Stimulated activated CD4-positive, alpha-beta T cell treated with anti-CD3 and anti-CD28 coated beads, Interleukin-15, amount 100 ng/mL, for 1 hour (primary cell): ENCODE data around the gene PLEKHA7.
"Not testable (repeated sequence)": the region's sequence is repeated elsewhere in the genome, so short reads cannot be mapped to it uniquely, and the experiment has no call there.

ENCODE experiments used
- DNase-seq, 2 donors: peaks; one replicate each; pipeline ENCODE4 v3.0.0-alpha.2; 2020; ENCODE audit warnings: low read depth in 1 of 2, low spot score in 1 of 2

Gene PLEKHA7

GRCh38 chr11:17008099-17008498, 6.1 kb downstream of the PLEKHA7 start:
- no peak for DNase-seq

GRCh38 chr11:17005646-17006045, 8.6 kb downstream of the PLEKHA7 start:
- DNase-seq, result no peak

DNA sequence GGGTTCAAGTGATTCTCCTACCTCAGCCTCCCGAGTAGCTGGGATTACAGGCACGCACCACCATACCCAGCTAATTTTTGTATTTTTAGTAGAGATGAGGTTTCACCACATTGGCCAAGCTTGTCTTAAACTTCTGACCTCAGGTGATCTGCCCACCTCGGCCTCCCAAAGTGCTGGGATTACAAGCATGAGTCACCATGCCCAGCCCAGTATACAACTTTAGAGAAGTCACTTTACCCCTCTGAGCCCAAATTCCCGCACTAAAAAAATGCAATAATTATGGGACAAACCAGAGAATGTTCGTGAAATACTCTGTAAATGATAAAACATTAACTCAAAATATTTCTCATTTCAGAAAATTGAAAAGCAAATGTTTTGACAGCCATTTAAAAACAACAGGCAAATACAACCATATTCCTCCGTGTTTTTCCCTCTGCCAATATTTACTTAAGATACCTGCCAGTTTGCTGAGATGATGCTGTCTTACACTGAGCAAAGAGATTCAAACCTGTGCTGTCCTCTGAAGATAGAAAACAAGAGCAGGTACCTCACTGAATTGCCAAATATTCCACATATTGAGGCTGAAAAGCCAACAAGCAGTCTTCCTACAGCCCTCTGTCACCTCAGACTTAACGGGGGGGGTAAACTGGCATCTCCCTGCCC, 9.6 kb downstream of the PLEKHA7 start:
- DNase-seq, result no peak

DNA sequence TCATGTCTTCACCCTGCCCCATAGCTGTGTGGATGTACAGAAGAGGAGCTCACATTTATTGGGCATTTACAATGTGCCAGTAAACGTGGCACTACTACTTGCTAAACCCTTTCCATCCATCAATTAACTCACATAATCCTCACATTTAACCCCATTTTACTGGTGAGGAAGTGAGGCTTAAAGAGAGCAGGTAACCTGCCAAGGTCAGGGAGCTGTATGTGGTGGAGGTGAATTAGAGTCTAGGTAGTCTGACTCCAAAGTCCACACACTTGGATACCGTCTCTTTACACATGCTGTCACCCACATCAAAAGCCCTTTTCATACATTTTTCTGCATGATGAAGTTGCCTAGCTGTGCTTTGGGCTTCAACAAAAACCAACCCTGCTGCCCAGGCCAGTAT, 10.8 kb downstream of the PLEKHA7 start:
- no peak for DNase-seq

DNA sequence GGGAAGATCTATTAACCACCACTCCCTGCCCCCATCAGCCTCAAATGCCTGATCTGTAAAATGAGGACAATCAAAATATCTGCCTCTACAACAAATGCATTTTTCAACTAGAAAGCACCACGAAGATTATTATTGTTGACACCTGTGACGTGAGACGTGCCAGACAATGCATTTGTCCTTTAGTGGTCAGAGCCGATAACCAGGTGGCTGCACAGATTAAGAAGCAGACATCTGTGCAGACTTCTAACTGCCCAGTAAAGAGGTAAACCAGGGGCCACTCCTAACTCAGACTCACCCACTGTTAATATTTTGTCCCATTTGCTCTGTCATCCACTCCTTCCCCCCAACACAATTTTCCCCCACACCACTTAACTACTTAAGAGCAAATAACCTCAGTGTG, 11.7 kb downstream of the PLEKHA7 start:
- DNase-seq, result no peak

GRCh38 chr11:17001806-17002205, 12.4 kb downstream of the PLEKHA7 start:
- DNase-seq, result no peak

- DNase-seq, result no peak
These were observed 13.2 kb downstream of the PLEKHA7 start for GRCh38 chr11:17000987-17001386.

DNA sequence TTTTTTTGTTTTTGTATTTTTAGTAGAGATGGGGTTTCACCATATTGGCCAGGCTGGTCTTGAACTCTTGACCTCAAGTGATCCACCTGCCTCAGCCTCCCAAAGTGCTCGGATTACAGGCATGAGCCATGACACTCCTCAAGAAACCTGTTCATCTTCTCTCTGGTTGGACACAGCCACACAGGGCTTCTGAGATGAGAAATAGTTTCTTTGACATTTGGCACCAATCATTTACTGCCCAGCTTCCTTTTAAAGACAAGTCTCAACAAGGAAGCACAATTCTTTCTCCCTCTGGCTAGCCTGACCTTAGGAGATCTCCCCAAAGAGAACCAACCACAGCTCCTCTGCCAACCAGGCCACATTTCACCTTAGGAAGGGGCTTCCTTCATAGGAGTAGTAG, 14.0 kb downstream of the PLEKHA7 start:
- DNase-seq, result not testable (repeated sequence)

DNA sequence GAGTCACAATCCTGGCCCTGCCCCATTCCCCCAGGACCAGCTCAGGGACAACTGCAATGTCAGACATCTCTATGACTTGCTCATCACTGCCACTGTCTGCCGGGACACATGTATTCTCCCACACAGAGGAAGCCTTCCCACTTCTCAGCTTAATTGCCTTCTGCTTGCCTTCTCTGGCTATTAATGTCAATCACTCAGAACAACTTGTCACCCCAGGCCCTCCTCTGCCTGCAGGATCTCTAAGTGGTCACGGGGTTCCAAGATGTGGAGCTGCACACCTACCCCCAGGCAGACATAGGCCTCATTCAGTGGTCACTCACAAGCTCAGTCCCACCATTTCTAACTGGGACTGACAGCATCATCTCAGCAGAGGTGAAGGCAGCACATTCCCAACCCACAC, 15.1 kb downstream of the PLEKHA7 start:
- no peak for DNase-seq

- DNase-seq, result no peak
These were observed 16.6 kb downstream of the PLEKHA7 start for GRCh38 chr11:16997624-16998023.

GRCh38 chr11:16993495-16993894, 20.7 kb downstream of the PLEKHA7 start:
- no peak for DNase-seq

DNA sequence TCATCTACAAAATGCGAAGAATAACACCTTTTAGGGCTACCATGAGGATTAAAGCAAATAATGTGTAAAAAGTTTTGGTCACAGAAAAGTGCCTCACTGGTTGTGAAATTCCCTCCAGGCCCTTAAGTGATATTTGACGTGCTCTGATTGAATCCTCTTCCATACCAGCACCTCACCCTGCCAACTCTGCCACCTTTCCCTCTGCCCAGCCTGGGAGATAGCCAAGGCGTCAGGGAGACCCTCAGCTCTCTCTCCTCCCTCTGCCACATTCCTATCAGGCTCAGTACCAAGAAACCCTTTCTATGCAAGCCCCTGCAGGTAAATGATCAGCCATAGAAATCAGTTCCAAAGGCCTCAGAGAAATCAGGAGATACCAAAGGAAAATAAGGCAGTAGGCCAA, 21.4 kb downstream of the PLEKHA7 start:
- no peak for DNase-seq

DNA sequence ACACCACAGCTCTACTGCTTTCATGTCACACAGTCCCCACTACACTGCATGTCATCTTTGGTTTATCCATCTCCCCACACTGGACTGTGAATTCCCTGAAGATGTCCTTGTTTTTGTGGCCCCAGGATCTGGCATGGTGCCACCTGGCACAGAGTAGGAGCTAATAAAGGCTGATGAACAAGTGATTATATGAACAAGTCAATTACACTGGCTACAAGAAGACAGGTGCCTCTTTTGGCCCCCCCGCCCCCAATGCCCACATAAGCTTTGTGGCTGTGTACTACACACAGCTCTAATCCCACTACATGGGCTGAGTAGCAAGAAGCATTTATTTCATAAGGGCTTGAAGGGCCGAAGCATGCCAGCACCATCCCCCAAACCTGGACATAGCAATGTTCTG, 24.7 kb downstream of the PLEKHA7 start:
- no peak for DNase-seq

- no peak for DNase-seq
These were observed 27.0 kb downstream of the PLEKHA7 start for GRCh38 chr11:16987205-16987568.

GRCh38 chr11:16986434-16987204, 27.6 kb downstream of the PLEKHA7 start:
- DNase-seq, result peak in 1 of 2 donors; percentile 5

DNA sequence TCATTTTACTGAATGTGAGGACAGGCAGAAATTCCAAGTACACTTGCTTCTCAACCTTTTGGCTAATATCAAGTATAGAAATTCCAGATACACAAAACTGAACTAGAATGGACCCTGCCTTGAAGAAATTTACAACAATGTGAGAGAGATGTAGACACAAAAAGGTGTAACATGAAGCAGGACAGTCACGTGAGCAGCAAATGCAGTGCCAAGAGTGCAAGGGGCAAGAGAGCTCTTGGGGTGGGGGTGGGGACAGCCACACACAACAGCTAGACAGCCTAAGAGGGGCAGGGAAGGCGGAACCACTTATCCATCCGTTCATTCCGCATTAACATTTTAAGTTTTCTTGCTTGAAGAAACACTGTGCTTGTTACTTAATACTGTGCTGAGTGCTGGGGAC, 28.9 kb downstream of the PLEKHA7 start:
- no peak for DNase-seq

- no peak for DNase-seq
These were observed 30.0 kb downstream of the PLEKHA7 start for GRCh38 chr11:16984229-16984628.

DNA sequence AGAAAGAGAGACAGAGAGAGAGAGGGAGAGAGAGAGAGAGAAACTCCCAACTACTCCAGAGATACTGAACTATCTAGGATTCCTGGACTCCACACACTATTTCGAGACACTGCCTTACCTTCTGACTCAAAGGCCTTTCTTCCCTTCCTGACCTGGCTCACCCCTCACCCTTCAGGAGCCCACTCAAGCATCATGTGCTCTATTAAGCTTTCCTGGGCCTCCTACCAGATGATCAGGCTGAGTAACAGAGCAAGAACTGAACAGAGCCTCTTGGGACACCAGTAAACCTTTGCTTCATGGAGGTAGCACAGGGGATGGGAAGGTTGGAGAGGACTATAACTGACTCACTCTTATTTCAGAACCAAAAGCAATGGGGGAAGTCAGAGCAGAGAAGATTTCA, 31.4 kb downstream of the PLEKHA7 start:
- DNase-seq, result no peak

DNA sequence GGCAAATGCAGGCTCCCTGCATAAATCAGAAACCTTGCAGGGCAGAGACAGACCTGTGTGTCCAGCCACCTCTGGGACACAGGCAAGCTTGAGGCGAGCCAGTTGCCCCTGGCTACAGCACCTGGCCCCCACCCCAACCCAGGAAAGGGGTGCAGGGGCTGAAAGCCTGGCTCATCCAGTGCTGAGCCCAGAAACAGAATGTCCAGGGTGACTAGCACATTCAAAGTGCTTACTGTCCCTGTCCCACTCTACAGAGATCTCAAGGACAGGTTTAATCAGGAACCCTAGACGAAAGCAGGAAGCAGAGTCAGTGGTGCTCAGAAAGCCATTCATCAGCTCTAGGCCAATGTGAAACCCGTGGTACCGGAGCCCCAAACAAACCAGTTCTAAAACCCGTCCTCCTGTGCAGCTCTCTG, 31.9 kb downstream of the PLEKHA7 start:
- no peak for DNase-seq

DNA sequence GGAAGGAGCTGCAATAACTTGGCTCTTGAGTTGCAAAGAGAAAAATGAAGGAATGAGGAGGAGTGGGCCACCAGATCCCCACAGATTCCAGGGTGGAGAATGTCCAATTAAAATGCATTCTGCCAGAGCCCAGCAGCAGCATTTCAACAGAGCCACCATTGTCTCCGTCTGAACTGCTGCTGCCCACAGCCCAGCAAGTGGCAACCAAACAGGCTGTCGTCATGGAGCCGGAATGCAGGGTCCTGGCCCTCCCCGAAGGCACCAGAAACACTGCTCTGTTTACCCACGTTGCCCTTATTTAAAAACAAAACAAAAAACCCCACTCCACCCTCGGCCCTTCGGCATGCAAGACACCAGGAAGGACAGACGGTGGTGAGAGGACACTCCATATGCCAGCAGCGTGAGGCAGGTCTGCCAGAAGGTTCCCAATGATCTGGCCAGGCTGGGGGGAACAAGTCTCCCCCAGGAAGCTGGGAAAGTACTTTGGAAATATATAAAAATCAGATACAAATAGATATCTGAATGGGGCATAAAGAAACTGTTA, 32.5 kb downstream of the PLEKHA7 start:
- DNase-seq, result no peak

- DNase-seq, result no peak
These were observed 34.3 kb downstream of the PLEKHA7 start for GRCh38 chr11:16979703-16980622.

DNA sequence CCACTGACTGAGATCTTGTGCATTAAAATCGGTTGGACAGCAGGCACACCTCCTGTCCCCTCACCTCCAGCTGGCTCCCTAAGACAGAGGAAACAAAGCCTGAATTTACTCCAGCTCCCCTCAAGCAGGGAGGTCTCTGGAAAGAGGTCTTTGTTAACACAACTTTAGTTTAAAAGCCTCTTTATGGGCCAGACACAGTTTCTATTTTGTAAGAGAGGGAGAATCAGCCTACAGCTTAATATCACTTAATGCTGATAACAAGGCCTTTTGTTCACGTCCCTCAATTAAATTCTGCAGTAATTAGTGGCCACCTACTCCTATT, 36.3 kb downstream of the PLEKHA7 start:
- DNase-seq, result no peak
